IMR-90 (cell line): ENCODE data around the gene MAFF. TPM values are rescaled to one million over a fixed set of nuclear protein-coding genes. Genes with fewer than 3 reads are reported as not detected.

Experiments used
- ATAC-seq: fragments of 200-7000 bp; cut with Tn5 transposase; 2 replicates; pipeline ENCODE4 v1.9.1; 2020; ENCODE audit warnings: low read depth, mild to moderate bottlenecking, moderate library complexity
- BruUV-seq: library from RNA; stranded (reverse); fragments of 400-500 nt; replicated peaks from 2 replicates; lab custom pipeline; 2021; lab: Mats Ljungman, UMichigan
- CTCF ChIA-PET: fragments of 300-600 bp; formaldehyde crosslinking; extraction: SDS; loops from one replicate; lab custom pipeline; 2021; ENCODE audit warnings: antibody characterized with exemption; lab: Yijun Ruan, JAX
- POLR2A ChIA-PET: fragments of 300-600 bp; sonication (Branson Sonifier 250); formaldehyde crosslinking; loops from one replicate; lab custom pipeline; 2022; ENCODE audit warnings: antibody characterized with exemption; ENCODE audit not compliant: unreplicated experiment; lab: Charles Lee
- DNase-seq: peaks from one replicate; pipeline ENCODE4 v3.0.0; 2013
- H2AFZ ChIP-seq: replicated peaks from 2 replicates; pipeline ENCODE3; 2013; ENCODE audit warnings: low read length, mild to moderate bottlenecking; ENCODE audit not compliant: poor library complexity
- H2AK5ac ChIP-seq: 2 replicates; pipeline ENCODE4 v1.6.1; 2013; ENCODE audit warnings: low read depth, low read length, inconsistent platforms
- H2AK9ac ChIP-seq: replicated peaks from 2 replicates; pipeline ENCODE3; 2013; ENCODE audit warnings: mild to moderate bottlenecking, low read depth, low read length, moderate library complexity; ENCODE audit not compliant: poor library complexity
- H2BK120ac ChIP-seq: 2 replicates; pipeline ENCODE4 v1.6.1; 2013; ENCODE audit warnings: low read depth, low read length, inconsistent platforms
- H2BK15ac ChIP-seq: 3 replicates; pipeline ENCODE4 v1.6.1; 2013; ENCODE audit warnings: low read depth, low read length, inconsistent platforms
- H2BK20ac ChIP-seq: 2 replicates; pipeline ENCODE4 v1.6.1; 2013; ENCODE audit warnings: low read depth, mild to moderate bottlenecking, inconsistent platforms, low read length, moderate library complexity
- H2BK5ac ChIP-seq: 2 replicates; pipeline ENCODE4 v1.6.1; 2013; ENCODE audit warnings: mild to moderate bottlenecking, low read depth, low read length, inconsistent platforms; ENCODE audit not compliant: poor library complexity, severe bottlenecking
- H3K14ac ChIP-seq: replicated peaks from 2 replicates; pipeline ENCODE4 v1.6.1; 2013; ENCODE audit warnings: low read depth, low read length, inconsistent platforms
- H3K18ac ChIP-seq: 2 replicates; pipeline ENCODE4 v1.6.1; 2013; ENCODE audit warnings: low read depth, low read length, control low read depth
- H3K23ac ChIP-seq: 2 replicates; pipeline ENCODE4 v1.6.1; 2013; ENCODE audit warnings: low read depth, low read length, inconsistent platforms
- H3K27ac ChIP-seq: 2 replicates; pipeline ENCODE4 v1.5.1; 2013; ENCODE audit warnings: mild to moderate bottlenecking, control low read depth, low read length; ENCODE audit not compliant: insufficient read depth
- H3K27me3 ChIP-seq: 2 replicates; pipeline ENCODE4 v1.6.1; 2013; ENCODE audit warnings: low read length; ENCODE audit not compliant: control insufficient read depth, insufficient read depth
- H3K36me3 ChIP-seq: 2 replicates; pipeline ENCODE4 v1.6.1; 2013; ENCODE audit warnings: low read length, mixed read lengths; ENCODE audit not compliant: control insufficient read depth, insufficient read depth
- H3K4ac ChIP-seq: 2 replicates; pipeline ENCODE4 v1.6.1; 2013; ENCODE audit warnings: low read depth, low read length, inconsistent platforms
- H3K4me1 ChIP-seq: 2 replicates; pipeline ENCODE4 v1.6.1; 2013; ENCODE audit warnings: low read length, mixed read lengths; ENCODE audit not compliant: control insufficient read depth, insufficient read depth
- H3K4me2 ChIP-seq: 2 replicates; pipeline ENCODE4 v1.6.1; 2013; ENCODE audit warnings: low read depth, mild to moderate bottlenecking, control low read depth, low read length, moderate library complexity
- H3K4me3 ChIP-seq: 2 replicates; pipeline ENCODE4 v1.5.1; 2013; ENCODE audit warnings: low read depth, mild to moderate bottlenecking, control low read depth, low read length, moderate library complexity; ENCODE audit not compliant: insufficient read depth
- H3K56ac ChIP-seq: 2 replicates; pipeline ENCODE4 v1.6.1; 2013; ENCODE audit warnings: low read length, inconsistent platforms; ENCODE audit not compliant: insufficient read depth; ENCODE audit errors: extremely low read depth
- H3K79me1 ChIP-seq, 2 experiments: 2 replicates each; pipeline ENCODE4 v1.6.1; 2013; ENCODE audit warnings: low read length in 2 of 2, inconsistent platforms in 1 of 2, low read depth in 1 of 2
- H3K9ac ChIP-seq: 2 replicates; pipeline ENCODE4 v1.6.1; 2013; ENCODE audit warnings: low read depth, low read length, control low read depth
- H3K9me1 ChIP-seq: 2 replicates; pipeline ENCODE4 v1.6.1; 2013; ENCODE audit warnings: low read length, inconsistent platforms; ENCODE audit not compliant: insufficient read depth
- H3K9me3 ChIP-seq: 2 replicates; pipeline ENCODE4 v1.6.1; 2013; ENCODE audit warnings: low read length; ENCODE audit not compliant: control insufficient read depth, insufficient read depth
- H4K20me1 ChIP-seq: 2 replicates; pipeline ENCODE4 v1.6.1; 2013; ENCODE audit warnings: low read length, inconsistent platforms; ENCODE audit not compliant: insufficient read depth
- H4K5ac ChIP-seq: 2 replicates; pipeline ENCODE4 v1.6.1; 2013; ENCODE audit warnings: mild to moderate bottlenecking, low read depth, low read length, control low read depth
- H4K8ac ChIP-seq, 2 experiments: 2 replicates each; pipeline ENCODE4 v1.6.1; 2013; ENCODE audit warnings: low read depth in 2 of 2, low read length in 2 of 2, control low read depth in 1 of 2, inconsistent platforms in 1 of 2
- H4K91ac ChIP-seq: 2 replicates; pipeline ENCODE4 v1.6.1; 2013; ENCODE audit warnings: low read depth, low read length, inconsistent platforms; ENCODE audit not compliant: insufficient read depth
- CEBPB ChIP-seq: IDR thresholded peaks from 2 replicates; pipeline ENCODE4 v1.6.1; 2012; ENCODE audit warnings: low read depth, low read length, improper control_type of control experiment
- CTCF ChIP-seq: conservative IDR thresholded peaks from 2 replicates; pipeline ENCODE4 v1.5.1; 2012; ENCODE audit warnings: mild to moderate bottlenecking, low read depth, low read length, improper control_type of control experiment
- FOS ChIP-seq: fragments of 150-350 bp; IDR thresholded peaks from 2 replicates; pipeline ENCODE4 v1.6.1; 2016; ENCODE audit warnings: low read depth, low read length
- MAZ ChIP-seq: IDR thresholded peaks from 2 replicates; pipeline ENCODE4 v1.6.1; 2012; ENCODE audit warnings: low read depth, mild to moderate bottlenecking, low read length, improper control_type of control experiment, moderate library complexity, borderline replicate concordance
- MXI1 ChIP-seq: IDR thresholded peaks from 2 replicates; pipeline ENCODE4 v1.6.1; 2012; ENCODE audit warnings: low read depth, mild to moderate bottlenecking, low read length, moderate library complexity, borderline replicate concordance
- RAD21 ChIP-seq: IDR thresholded peaks from 2 replicates; pipeline ENCODE4 v1.6.1; 2012; ENCODE audit warnings: low read length, improper control_type of control experiment
- RFX5 ChIP-seq: IDR thresholded peaks from 2 replicates; pipeline ENCODE4 v1.8.0; 2012; ENCODE audit warnings: low read depth, mild to moderate bottlenecking, low read length, moderate library complexity
- USF2 ChIP-seq: fragments of 150-350 bp; IDR thresholded peaks from 2 replicates; pipeline ENCODE4 v1.6.1; 2017; ENCODE audit warnings: mild to moderate bottlenecking, antibody characterized with exemption, low read length, low read depth
- WGBS, 2 experiments: methylation state at CpG; one replicate each; pipeline versions ENCODE4 v1.1.5 to v1.1.7; 2013; ENCODE audit warnings: missing lambda C conversion rate in 2 of 2; ENCODE audit not compliant: insufficient read length in 1 of 2; ENCODE audit errors: extremely low coverage in 2 of 2; 5-methylcytosine and 5-hydroxymethylcytosine counted together
- dilution Hi-C: fragments of 300-500 bp; cut with HindIII; formaldehyde crosslinking; loops from one replicate; pipeline ENCODE4 v1.14.3; 2018; ENCODE audit warnings: low sequenced_read_pairs; ENCODE audit not compliant: unreplicated experiment
- in situ Hi-C: fragments of 300-500 bp; cut with MboI; formaldehyde crosslinking; loops from 3 replicates; pipeline ENCODE4 v1.14.3; 2019; ENCODE audit warnings: low sequenced_read_pairs, inconsistent platforms, mixed read lengths
- intact Hi-C: fragments of 100-400 bp; cut with micrococcal nuclease; formaldehyde crosslinking; loops from 2 replicates; pipeline ENCODE4 v1.10.0; 2022
- polyA plus RNA-seq, 3 experiments: library from polyadenylated mRNA; depleted of rRNA; stranded (reverse); fragments of >200 nt; gene quantifications; 2 replicates each; pipeline ENCODE4 v1.2.3, GENCODE V29; 2012; ENCODE audit warnings: low replicate concordance in 1 of 3
- total RNA-seq: library from RNA; depleted of rRNA; stranded (reverse); fragments of >200 nt; gene quantifications from 2 replicates; pipeline ENCODE4 v1.2.3, GENCODE V29; 2012

MAFF gene
- total and polyA plus RNA-seq, 2 of the 4 experiments (the other 2 are of a cell fraction): 18.3 to 25.9 TPM

DNA sequence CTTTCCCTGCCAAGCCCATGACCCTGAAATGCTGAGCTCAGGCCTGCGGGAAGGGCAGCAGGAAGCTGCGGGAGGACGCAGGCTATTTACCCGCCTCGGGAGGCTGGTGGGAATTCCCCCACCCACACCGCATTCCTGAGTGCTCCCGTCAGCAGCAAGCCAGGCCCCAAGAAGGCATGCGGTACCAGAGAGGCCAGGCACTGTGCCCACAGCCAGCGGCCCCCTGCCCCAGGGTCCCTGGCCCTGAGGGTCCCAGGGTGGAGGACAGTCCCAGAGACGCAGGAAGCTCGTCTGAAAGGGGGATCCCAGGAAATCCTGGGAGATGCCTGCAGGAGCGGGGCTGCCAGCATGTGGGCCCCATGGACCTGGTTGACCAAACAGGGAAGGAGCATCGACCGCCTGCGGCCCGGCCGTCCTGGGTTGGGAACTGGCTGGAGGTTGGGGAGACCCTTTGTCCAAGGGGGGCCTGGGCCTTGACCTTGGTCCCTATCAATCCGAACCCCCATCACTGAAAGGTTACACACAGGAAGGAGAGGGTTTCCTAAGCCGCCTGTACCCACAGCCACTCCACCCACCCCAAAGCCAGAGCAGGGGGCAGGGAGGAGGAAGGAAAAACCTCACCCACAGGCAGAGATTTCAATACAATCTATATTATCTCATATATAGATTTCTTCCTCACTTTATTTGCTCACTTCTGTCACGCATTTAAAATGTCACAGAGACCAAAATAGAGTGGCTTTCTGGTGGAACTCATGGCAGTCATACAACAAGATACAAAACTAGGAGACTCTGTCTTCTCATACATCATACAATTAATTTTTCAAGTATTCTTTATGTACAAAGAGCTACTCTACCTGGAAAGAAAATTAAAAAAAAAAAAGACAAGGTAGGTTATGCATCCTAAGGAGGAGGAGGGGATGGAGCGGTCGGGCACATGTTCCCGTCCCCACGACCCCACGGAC is 17.1 kb downstream of the MAFF start (continued):
- TF ChIP-seq RAD21 (peak; percentile 33), USF2 (no peak)

DNA sequence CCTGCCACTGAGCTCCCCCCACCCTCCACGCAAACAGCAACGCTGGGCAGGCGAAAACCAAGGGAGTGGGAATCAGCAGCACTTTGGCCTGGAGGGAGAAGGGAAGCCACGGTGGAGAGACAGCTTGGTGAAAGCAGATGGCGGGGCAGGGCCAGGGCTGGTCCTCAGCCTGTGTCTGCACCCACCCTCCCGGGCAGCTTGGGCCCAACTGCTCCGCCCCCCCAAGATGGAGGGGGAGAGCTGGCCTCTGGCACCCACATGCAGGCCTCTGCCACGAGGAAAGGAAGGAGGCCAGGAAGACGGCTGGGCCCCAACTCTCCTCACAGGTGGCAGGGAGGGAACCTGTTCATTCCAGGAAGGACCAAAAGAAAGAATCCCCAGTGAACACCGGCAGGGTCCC is 17.8 kb downstream of the MAFF start:
- Histone ChIP-seq H2AK5ac (peak overlapping the region; percentile 100), H2BK15ac (peak overlapping the region; percentile 69; the same call in 2 of the 3 replicates), H3K14ac (peak overlapping the region; percentile 83), H3K23ac (peak overlapping the region; percentile 17; the same call in 1 of the 2 replicates), H3K9me3 (no peaks in the 10 kb centered on the region), H4K5ac (peak overlapping the region; percentile 62), H3K18ac (peak overlapping the region; percentile 50; the same call in 1 of the 2 replicates), H3K4me2 (no peak overlapping the region), H4K20me1 (0 out of 2 replicates have a peak, but pooled peaks cover 5% of the 10 kb centered on the region), H2BK120ac (peak overlapping the region; percentile 98), H3K56ac (0 out of 2 replicates have a peak overlapping the region, but pooled peaks have one; percentile 17), H3K4me3 (no peak overlapping the region), H2BK20ac (peak overlapping the region; percentile 46), H3K9ac (no peak overlapping the region), H3K27ac (peak overlapping the region; percentile 82), H3K36me3 (peaks cover 45% of the 10 kb centered on the region), H3K4me1 (peaks cover 25% of the 10 kb centered on the region), H4K91ac (peak overlapping the region; percentile 99), H3K4ac (peak overlapping the region; percentile 98), H2BK5ac (peak overlapping the region; percentile 98), H3K9me1 (peaks cover 14% of the 10 kb centered on the region), H2AK9ac (peak overlapping the region; percentile 66), H3K79me1 (peaks cover 19 to 42% of the 10 kb centered on the region in 2 experiments), H3K27me3 (no peaks in the 10 kb centered on the region), H2AFZ (peak overlapping the region; percentile 23), H4K8ac (peak overlapping the region; percentile 96 to 99; a peak in 3 of 4 replicates)
- CTCF ChIA-PET: interaction anchor here (0.6 to 2.0 kb wide), 2 partner anchors 105 to 107 kb away, joined by 3 to 6 read pairs; no protein-coding TSS in a partner anchor
- 60% methylated on average over 1 of the region's 10 CpGs; no CpG with 5 or more reads in 1 of the 2 experiments for WGBS, 2 experiments
- intact Hi-C loops: no loop called here
- in situ Hi-C loops: no loop called here
- TF ChIP-seq FOS (no peak), RFX5 (no peak), MAZ (no peak), CEBPB (no peak), CTCF (no peak), MXI1 (no peak)
- ATAC-seq (no peak), DNase-seq (no peak)
- no TSS peak for BruUV-seq
- POLR2A ChIA-PET: interaction anchor here (0.5 kb wide), 1 partner anchor 26 kb away, joined by 5 read pairs; no protein-coding TSS in a partner anchor
- dilution Hi-C loops: no loop called here
